ENCODE measurements around the gene ME3. TPM values are rescaled to one million over a fixed set of nuclear protein-coding genes. Genes with fewer than 3 reads are reported as not detected.
A peak's percentile ranks its signal among the peaks of the same experiment; 100 is the strongest.

Gene ME3
- total and polyA plus RNA-seq, 4 donors = 7.4 to 38.7 (median 21.2) TPM

- Histone ChIP-seq H3K27ac (ENCODE audit: low read depth in 1 of 2, low read length in 1 of 2) (peak overlapping the region; percentile 32 to 72), H3K4me3 (no peak overlapping the region), H3K36me3 (ENCODE audit: control insufficient read depth in 4 of 4, insufficient read depth in 4 of 4, low read length in 4 of 4) (no peaks in the 10 kb centered on the region), H3K4me1 (ENCODE audit: control insufficient read depth in 5 of 5, insufficient read depth in 5 of 5, low read length in 5 of 5) (peaks cover 0 to 16% (median 9%) of the 10 kb centered on the region in 5 donors), H3K9me3 (ENCODE audit: control insufficient read depth in 4 of 4, insufficient read depth in 3 of 4, low read length in 3 of 4) (no peaks in the 10 kb centered on the region), H3K27me3 (ENCODE audit: control insufficient read depth in 3 of 3, insufficient read depth in 3 of 3, low read length in 2 of 3) (no peaks in the 10 kb centered on the region), H3K9ac (ENCODE audit: insufficient read depth in 1 of 2, low read length in 2 of 2) (no peak overlapping the region)
- ATAC-seq (ENCODE audit: insufficient read depth, low FRiP score) (no peak), DNase-seq (peak in 1 of 3 donors; percentile 19)
- TF ChIP-seq CTCF (IDR thresholded peaks at IDR 0.05; ENCODE audit: control extremely low read depth, extremely low read depth) = no peak
- WGBS, 2 donors = 42 to 58% methylated on average over 1 of the region's 1 CpG
These were observed 114.2 kb downstream of the ME3 start for GRCh38 chr11:86558207-86558606.

DNA sequence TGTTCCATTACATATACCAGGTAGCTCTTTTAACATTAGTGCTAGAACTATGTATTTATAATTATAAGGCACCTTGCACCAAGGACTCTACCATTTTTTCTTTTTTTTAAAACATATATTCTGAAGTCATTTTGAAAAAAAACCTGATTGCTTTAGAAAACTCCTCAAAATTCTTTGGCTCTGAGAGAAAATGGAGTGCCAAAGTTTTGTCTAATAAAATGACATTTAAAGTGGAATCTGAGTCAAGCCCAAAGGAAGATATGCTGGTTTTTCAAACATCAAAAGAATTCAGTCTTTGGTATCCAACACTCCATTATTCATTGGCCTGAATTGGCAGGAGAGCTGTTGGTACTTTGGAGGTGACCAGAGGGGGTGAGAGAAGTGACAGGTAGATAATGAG, 116.5 kb downstream of the ME3 start:
- Histone ChIP-seq H3K4me3 (no peak overlapping the region), H3K36me3 (ENCODE audit: control insufficient read depth in 4 of 4, insufficient read depth in 4 of 4, low read length in 4 of 4) (no peaks in the 10 kb centered on the region), H3K27ac (ENCODE audit: low read depth in 1 of 2, low read length in 1 of 2) (no peak overlapping the region), H3K27me3 (ENCODE audit: control insufficient read depth in 3 of 3, insufficient read depth in 3 of 3, low read length in 2 of 3) (no peaks in the 10 kb centered on the region), H3K4me1 (ENCODE audit: control insufficient read depth in 5 of 5, insufficient read depth in 5 of 5, low read length in 5 of 5) (peaks cover 0 to 27% (median 10%) of the 10 kb centered on the region in 5 donors), H3K9ac (ENCODE audit: insufficient read depth in 1 of 2, low read length in 2 of 2) (no peak overlapping the region), H3K9me3 (ENCODE audit: control insufficient read depth in 4 of 4, insufficient read depth in 3 of 4, low read length in 3 of 4) (no peaks in the 10 kb centered on the region)
- DNase-seq = no peak
- TF ChIP-seq CTCF (IDR thresholded peaks at IDR 0.05; ENCODE audit: control extremely low read depth, extremely low read depth) = no peak
- ATAC-seq (ENCODE audit: insufficient read depth, low FRiP score) = no peak

DNA sequence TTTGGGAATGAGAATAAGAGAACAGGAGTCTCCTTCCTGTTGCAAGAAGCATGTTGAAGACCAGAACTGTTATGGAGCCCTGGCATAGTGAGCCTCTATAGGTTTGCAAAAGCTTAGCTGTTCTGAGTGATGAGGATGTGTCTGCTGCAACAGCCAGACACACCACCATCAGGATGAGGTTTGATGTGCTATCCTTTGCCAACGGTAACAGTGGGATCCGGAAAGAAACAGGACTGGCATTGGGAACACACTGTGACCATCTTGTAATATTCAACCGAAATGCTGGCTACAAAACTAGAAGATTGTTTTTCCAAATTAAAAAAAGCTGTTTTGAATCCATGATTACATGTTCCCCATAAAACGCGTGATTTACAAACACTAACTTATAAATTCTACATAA, 117.0 kb downstream of the ME3 start:
- DNase-seq (no peak), ATAC-seq (ENCODE audit: insufficient read depth, low FRiP score) (no peak)
- 94 to 96% methylated on average over 5 of the region's 5 CpGs for WGBS, 2 donors
- Histone ChIP-seq H3K9ac (ENCODE audit: insufficient read depth in 1 of 2, low read length in 2 of 2) (no peak overlapping the region), H3K36me3 (ENCODE audit: control insufficient read depth in 4 of 4, insufficient read depth in 4 of 4, low read length in 4 of 4) (no peaks in the 10 kb centered on the region), H3K27ac (ENCODE audit: low read depth in 1 of 2, low read length in 1 of 2) (no peak overlapping the region), H3K4me1 (ENCODE audit: control insufficient read depth in 5 of 5, insufficient read depth in 5 of 5, low read length in 5 of 5) (peaks cover 0 to 27% (median 10%) of the 10 kb centered on the region in 5 donors), H3K4me3 (no peak overlapping the region), H3K9me3 (ENCODE audit: control insufficient read depth in 4 of 4, insufficient read depth in 3 of 4, low read length in 3 of 4) (no peaks in the 10 kb centered on the region), H3K27me3 (ENCODE audit: control insufficient read depth in 3 of 3, insufficient read depth in 3 of 3, low read length in 2 of 3) (no peaks in the 10 kb centered on the region)
- no peak for TF ChIP-seq CTCF (IDR thresholded peaks at IDR 0.05; ENCODE audit: control extremely low read depth, extremely low read depth)

GRCh38 chr11:86553265-86553664, 119.2 kb downstream of the ME3 start:
- ATAC-seq (ENCODE audit: insufficient read depth, low FRiP score) (no peak), DNase-seq (no peak)
- Histone ChIP-seq H3K9ac (ENCODE audit: insufficient read depth in 1 of 2, low read length in 2 of 2) (no peak overlapping the region), H3K4me3 (no peak overlapping the region), H3K27me3 (ENCODE audit: control insufficient read depth in 3 of 3, insufficient read depth in 3 of 3, low read length in 2 of 3) (no peaks in the 10 kb centered on the region), H3K9me3 (ENCODE audit: control insufficient read depth in 4 of 4, insufficient read depth in 3 of 4, low read length in 3 of 4) (no peaks in the 10 kb centered on the region), H3K36me3 (ENCODE audit: control insufficient read depth in 4 of 4, insufficient read depth in 4 of 4, low read length in 4 of 4) (no peaks in the 10 kb centered on the region), H3K4me1 (ENCODE audit: control insufficient read depth in 5 of 5, insufficient read depth in 5 of 5, low read length in 5 of 5) (peaks cover 6 to 23% (median 8%) of the 10 kb centered on the region in 5 donors), H3K27ac (ENCODE audit: low read depth in 1 of 2, low read length in 1 of 2) (no peak overlapping the region)
- 91 to 92% methylated on average over 4 of the region's 4 CpGs for WGBS, 2 donors
- no peak for TF ChIP-seq CTCF (IDR thresholded peaks at IDR 0.05; ENCODE audit: control extremely low read depth, extremely low read depth)
